ENCODE data around the gene HCAR2. TPM values are rescaled to one million over a fixed set of nuclear protein-coding genes. Genes with fewer than 3 reads are reported as not detected.
"Not testable (repeated sequence)": the region's sequence is repeated elsewhere in the genome, so short reads cannot be mapped to it uniquely, and the experiment has no call there.

The HCAR2 gene
- polyA plus RNA-seq, 6 donors from 2014 or later: not detected

DNA sequence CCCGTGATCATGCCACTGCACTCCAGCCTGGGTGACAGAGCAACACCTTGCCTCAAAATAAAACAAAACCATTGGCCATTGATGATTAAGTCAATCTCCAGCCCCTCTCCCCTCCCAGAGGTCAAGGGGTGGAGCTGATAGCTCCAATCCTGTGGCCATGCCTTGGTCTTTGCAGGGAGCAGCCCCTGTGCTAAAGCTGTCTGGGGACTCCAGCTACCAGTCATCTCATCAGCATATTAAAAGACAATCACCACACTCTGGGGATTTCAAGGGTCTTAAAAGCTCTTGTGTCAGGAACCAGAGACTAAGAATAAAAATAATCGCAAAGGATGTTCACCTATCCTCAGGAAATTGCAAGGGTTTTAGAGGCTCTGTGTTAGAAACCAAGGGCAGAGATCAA lies 30.6 kb downstream of the HCAR2 start:
- Mint-ChIP-seq H3K4me1 (no peaks in the 10 kb centered on the region), H3K4me3 (peak overlapping the region in 1 of 8 donors; percentile 16), H3K36me3 (no peaks in the 10 kb centered on the region), H3K27ac (no peak overlapping the region), H3K9me3 (peaks cover 0 to 1% (median 0%) of the 10 kb centered on the region in 7 donors), H3K27me3 (no peaks in the 10 kb centered on the region)
- no peak for DNase-seq
- ATAC-seq (ENCODE audit: low read depth in 2 of 2): no peak

DNA sequence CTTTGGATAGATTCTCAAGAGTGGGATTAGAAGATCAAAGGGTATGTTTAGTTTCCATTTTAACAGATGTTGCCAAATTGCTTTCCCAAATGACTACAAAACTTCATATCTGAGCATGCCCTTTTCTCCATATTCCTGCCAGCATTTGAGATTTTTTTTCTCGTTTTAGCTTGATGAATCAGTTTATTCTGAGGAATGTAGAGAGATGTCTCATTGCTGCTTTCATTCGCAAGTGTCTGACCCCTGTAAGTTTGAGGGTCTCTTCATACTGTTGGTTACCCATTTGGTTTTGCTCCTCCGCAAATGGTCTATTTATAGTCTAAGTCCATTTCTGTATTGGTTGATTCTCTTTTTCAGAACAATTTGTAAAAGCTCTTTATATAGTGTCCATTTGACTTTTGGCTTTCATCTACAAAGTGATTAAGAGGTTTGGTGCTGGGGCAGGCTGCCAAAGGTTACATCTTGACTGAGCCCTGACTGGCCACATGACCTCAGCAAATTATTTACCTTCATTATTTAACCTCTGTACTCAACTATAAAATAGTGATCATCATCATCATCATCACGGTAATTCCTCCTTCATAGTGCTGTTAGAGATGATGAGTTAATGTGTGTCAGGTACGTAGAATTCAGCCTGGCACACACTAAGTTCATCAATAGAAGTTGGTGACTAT lies 33.6 kb downstream of the HCAR2 start:
- H3K4me3 Mint-ChIP-seq: no peak overlapping the region
- H3K9me3 Mint-ChIP-seq: peaks cover 0 to 1% (median 0%) of the 10 kb centered on the region in 7 donors
- DNase-seq: no peak
- no peaks in the 10 kb centered on the region for H3K27me3 Mint-ChIP-seq
- no peaks in the 10 kb centered on the region for H3K4me1 Mint-ChIP-seq
- no peak for ATAC-seq (ENCODE audit: low read depth in 2 of 2)
- no peaks in the 10 kb centered on the region for H3K36me3 Mint-ChIP-seq
- H3K27ac Mint-ChIP-seq: no peak overlapping the region

DNA sequence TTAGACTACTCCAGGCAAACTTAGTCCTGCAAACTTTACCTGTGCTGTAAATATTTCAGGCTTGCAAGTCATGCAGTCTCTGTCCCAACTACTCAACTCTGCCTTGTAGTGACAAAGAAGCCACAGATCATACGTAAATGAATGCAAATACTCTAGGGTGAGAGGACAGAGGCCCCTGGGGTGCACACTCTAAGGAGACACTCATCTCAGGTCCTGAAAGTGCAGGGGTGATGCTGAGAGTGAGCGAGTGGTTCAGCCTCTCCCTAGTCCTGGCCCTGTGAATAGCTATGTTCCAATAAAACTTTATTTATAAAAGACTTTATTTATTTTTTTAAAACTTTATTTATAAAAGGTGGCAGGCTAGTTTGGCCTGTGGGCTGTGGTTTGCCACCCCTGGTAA lies 34.9 kb downstream of the HCAR2 start:
- no peaks in the 10 kb centered on the region for H3K36me3 Mint-ChIP-seq
- H3K27me3 Mint-ChIP-seq: no peaks in the 10 kb centered on the region
- peak overlapping the region in 1 of 6 donors; percentile 7 for H3K27ac Mint-ChIP-seq
- no peaks in the 10 kb centered on the region for H3K4me1 Mint-ChIP-seq
- ATAC-seq (ENCODE audit: low read depth in 2 of 2) (no peak), DNase-seq (no peak)
- H3K9me3 Mint-ChIP-seq: peaks cover 0 to 1% (median 0%) of the 10 kb centered on the region in 7 donors
- no peak overlapping the region for H3K4me3 Mint-ChIP-seq

DNA sequence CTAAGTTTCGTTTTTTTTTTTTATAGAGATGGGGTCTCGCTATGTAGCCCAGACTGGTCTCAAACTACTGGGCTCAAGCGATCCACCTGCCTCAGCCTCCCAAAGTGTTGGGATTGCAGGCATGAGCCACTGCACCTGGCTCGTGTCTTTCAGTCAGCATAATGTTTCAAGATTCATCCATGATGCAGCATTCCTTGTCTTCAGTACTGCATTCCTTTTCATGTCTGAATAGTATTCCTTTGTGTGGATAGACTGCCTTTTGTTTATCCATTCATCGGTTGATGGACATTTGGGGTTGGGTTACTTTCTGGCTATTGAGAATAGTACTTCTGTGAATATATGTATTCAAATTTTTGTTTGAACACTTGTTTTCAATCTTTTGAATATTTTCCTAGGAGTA lies 37.4 kb downstream of the HCAR2 start:
- Mint-ChIP-seq H3K4me3 (no peak overlapping the region), H3K36me3 (no peaks in the 10 kb centered on the region), H3K4me1 (no peaks in the 10 kb centered on the region), H3K27ac (no peak overlapping the region), H3K27me3 (no peaks in the 10 kb centered on the region), H3K9me3 (peaks cover 0 to 1% (median 0%) of the 10 kb centered on the region in 7 donors)
- DNase-seq: no peak
- no peak for ATAC-seq (ENCODE audit: low read depth in 2 of 2)

DNA sequence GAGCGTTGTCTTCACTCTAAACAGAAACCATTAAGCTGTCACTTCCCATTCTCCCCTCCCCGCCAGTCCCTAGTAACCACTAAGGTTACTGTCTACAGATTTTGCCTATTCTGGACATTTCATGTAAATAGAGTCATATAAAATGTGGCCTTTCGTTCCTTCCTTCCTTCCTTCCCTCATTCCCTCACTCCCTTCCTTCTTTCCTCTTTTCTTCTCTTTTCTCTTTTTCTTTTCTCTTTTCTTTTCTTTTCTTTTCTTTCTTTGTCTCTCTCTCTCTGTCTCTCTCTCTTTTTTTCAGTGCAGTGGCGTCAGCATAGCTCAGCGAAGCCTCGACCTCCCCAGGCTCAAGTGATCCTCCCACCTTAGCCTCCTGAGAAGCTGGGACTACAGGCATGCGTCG lies 37.8 kb downstream of the HCAR2 start:
- H3K27ac Mint-ChIP-seq: peak overlapping the region in 1 of 6 donors; percentile 69

DNA sequence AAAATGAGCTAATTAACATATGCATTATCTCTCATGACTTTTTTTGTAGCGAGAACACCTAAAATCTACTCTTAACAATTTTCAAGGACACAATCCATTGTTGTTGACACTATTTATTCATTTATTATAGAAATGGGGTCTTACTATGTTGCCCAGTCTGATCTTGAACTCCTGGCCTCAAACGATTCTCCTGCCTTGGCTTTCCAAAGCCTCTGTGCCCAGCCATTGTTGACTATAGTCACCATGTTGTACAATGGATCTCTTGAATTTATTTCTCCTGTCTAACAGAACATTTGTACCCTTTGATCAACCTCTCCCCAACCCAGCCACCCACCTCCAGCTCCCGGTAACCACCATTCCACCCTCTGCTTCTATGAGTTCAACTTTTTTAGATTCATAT lies 41.2 kb downstream of the HCAR2 start:
- no peak for DNase-seq
- Mint-ChIP-seq H3K27me3 (no peaks in the 10 kb centered on the region), H3K4me1 (no peaks in the 10 kb centered on the region), H3K27ac (no peak overlapping the region), H3K4me3 (no peak overlapping the region), H3K36me3 (no peaks in the 10 kb centered on the region), H3K9me3 (no peaks in the 10 kb centered on the region)
- no peak for ATAC-seq (ENCODE audit: low read depth in 2 of 2)

More for the DNA sequence above, 37.8 kb downstream of the HCAR2 start:
- Mint-ChIP-seq H3K27me3 (no peaks in the 10 kb centered on the region), H3K4me1 (no peaks in the 10 kb centered on the region), H3K4me3 (no peak overlapping the region), H3K9me3 (peaks cover 0 to 1% (median 0%) of the 10 kb centered on the region in 7 donors), H3K36me3 (no peaks in the 10 kb centered on the region)
- no peak for ATAC-seq (ENCODE audit: low read depth in 2 of 2)
- no peak for DNase-seq

DNA sequence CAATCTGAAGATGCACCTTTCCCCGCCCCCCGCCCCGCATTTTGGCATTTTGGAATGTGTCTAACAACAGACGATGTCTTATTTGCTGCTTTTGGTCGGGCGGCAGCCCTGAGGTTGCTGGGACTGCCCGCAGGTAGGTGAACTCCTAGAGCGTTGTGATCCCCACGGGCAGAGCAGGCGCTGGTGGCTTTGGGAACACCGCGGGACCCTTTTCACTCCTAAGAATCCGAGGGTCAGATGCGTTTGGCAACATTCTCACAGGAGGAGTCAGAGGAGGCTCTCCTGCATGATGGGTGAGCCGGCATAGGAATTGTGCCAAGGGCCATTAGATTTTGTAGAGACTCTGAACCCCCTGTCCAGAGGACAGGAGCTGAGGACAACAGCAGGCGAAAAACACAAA lies 41.9 kb downstream of the HCAR2 start:
- H3K4me1 Mint-ChIP-seq: no peaks in the 10 kb centered on the region
- no peak overlapping the region for H3K4me3 Mint-ChIP-seq
- ATAC-seq (ENCODE audit: low read depth in 2 of 2): no peak
- H3K27ac Mint-ChIP-seq: peak overlapping the region in 1 of 6 donors; percentile 26
- no peaks in the 10 kb centered on the region for H3K27me3 Mint-ChIP-seq
- H3K9me3 Mint-ChIP-seq: no peaks in the 10 kb centered on the region
- no peak for DNase-seq
- H3K36me3 Mint-ChIP-seq: no peaks in the 10 kb centered on the region

DNA sequence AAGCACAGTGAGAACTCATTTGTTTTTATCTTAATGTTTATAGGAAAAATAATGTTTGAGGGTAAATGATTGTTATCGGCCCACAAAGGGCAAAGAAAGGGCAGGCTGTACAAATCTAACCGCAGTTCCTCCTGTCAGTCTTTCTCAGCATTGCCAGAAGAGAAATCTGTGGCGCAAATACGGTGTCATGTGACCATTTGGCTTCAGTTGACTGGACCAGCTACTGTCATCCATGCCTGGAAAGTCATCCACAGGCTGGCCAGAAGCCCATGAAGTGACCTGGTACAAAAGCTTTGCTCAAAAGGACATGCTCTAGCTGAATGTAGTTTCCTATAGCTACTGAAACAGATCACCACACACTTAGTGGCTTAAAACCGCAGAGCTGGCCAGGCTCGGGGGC lies 43.6 kb downstream of the HCAR2 start:
- Mint-ChIP-seq H3K27ac (no peak overlapping the region), H3K27me3 (no peaks in the 10 kb centered on the region), H3K4me3 (no peak overlapping the region), H3K36me3 (no peaks in the 10 kb centered on the region), H3K9me3 (no peaks in the 10 kb centered on the region), H3K4me1 (no peaks in the 10 kb centered on the region)
- DNase-seq (no peak), ATAC-seq (ENCODE audit: low read depth in 2 of 2) (no peak)

DNA sequence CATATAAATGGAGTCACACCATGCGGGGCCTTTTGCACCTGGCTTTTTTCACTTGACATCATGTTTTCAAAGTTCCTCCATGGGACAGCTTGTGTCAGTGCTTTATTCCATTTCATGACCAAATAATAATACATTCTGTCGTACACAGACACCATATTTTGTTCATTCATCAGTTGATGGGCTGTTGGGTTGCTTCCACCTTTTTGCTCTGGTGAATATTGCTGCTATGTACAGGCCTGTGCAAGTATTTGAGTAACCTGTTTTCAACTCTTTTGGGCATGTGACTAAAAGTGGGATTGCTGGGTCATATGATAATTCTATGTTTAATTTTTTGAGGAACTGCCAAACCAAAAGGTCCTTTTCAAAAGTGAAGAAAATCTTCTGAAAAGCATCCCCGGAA lies 46.9 kb downstream of the HCAR2 start:
- no peak for ATAC-seq (ENCODE audit: low read depth in 2 of 2)
- DNase-seq: no peak
- H3K27me3 Mint-ChIP-seq: no peaks in the 10 kb centered on the region
- no peaks in the 10 kb centered on the region for H3K4me1 Mint-ChIP-seq
- H3K27ac Mint-ChIP-seq: peak overlapping the region in 2 of 6 donors; percentile 39 to 77
- H3K4me3 Mint-ChIP-seq: no peak overlapping the region
- H3K36me3 Mint-ChIP-seq: no peaks in the 10 kb centered on the region
- no peaks in the 10 kb centered on the region for H3K9me3 Mint-ChIP-seq

DNA sequence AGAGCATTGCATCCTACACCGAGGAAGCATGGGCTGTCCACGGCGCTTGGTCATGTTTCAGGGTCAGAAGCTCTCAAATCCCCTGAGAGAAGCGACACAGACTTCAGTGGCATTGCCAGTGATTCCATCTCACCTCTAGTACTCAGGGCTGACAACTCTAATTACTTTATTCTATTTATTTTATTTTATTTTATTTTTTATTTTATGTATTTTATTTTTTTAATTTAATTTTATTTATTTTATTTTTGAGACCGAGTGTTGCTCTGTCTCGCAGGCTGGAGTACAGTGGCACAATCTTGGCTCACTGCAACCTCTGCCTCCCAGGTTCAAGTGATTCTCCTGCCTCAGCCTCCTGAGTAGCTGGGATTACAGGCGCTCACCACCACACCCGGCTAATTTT lies 49.9 kb downstream of the HCAR2 start:
- not testable (repeated sequence) for H3K27ac Mint-ChIP-seq; H3K4me3 Mint-ChIP-seq; ATAC-seq (ENCODE audit: low read depth in 2 of 2); H3K27me3 Mint-ChIP-seq; H3K36me3 Mint-ChIP-seq; H3K9me3 Mint-ChIP-seq; DNase-seq; H3K4me1 Mint-ChIP-seq

DNA sequence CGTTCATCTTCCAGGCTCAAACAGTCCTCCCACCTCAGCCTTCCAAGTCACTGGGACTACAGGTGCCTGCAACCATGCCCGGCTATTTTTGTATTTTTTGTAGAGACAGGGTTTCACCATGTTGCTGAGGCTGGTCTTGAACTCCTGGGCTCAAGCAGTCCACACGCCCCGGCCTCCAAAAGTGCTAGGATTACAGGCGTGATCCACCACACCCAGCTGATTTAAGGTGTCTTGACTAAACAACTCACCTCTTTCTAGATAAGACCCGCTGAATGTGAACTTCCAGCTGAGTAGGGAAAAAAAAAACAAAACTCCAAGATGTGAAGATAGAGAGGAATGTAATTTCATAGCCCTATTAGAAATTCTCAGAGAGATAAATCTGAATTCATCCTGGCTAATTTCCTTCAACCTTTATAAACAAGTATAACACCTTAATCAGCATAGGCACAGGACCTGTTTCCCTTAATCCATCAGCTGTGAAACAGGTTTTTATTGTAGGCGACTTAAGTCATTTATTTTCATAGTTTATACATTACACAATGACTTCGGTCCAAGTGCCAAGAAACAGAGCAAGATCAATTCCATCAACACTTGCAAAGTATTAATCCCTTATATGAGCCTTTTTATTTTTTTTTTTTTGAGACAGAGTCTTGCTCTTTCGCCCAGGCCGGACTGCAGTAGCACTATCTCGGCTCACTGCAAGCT lies 51.5 kb downstream of the HCAR2 start:
- DNase-seq: no peak
- no peak overlapping the region for H3K27ac Mint-ChIP-seq
- no peaks in the 10 kb centered on the region for H3K9me3 Mint-ChIP-seq
- no peak overlapping the region for H3K4me3 Mint-ChIP-seq
- peaks cover 4 to 18% (median 5%) of the 10 kb centered on the region in 3 donors for H3K4me1 Mint-ChIP-seq
- H3K27me3 Mint-ChIP-seq: no peaks in the 10 kb centered on the region
- ATAC-seq (ENCODE audit: low read depth in 2 of 2): no peak
- H3K36me3 Mint-ChIP-seq: no peaks in the 10 kb centered on the region

Other genes with a start within 250 kb of the HCAR2 start
- 10 to 100 TPM in 4 of 6 donors, 1 to 10 TPM in 2; 6.2 to 15.7 (median 12.8) TPM for gene ZCCHC8, start 202.4 kb downstream of the HCAR2 start, polyA plus RNA-seq (ENCODE audit: low read depth in 6 of 6)
- gene RSRC2, start 176.4 kb downstream of the HCAR2 start, polyA plus RNA-seq (ENCODE audit: low read depth in 6 of 6): 10 to 100 TPM in 5 of 6 donors, 1 to 10 TPM in 1; 9.4 to 63.8 (median 30.3) TPM
- gene KNTC1, start 176.1 kb downstream of the HCAR2 start, polyA plus RNA-seq (ENCODE audit: low read depth in 6 of 6): 1 to 10 TPM in 5 of 6 donors, not detected in 1; 2.1 to 6.3 (median 3.7) TPM
- gene HCAR3, start 13.5 kb upstream of the HCAR2 start, polyA plus RNA-seq (ENCODE audit: low read depth in 6 of 6): under 1 TPM in 1 of 6 donors, not detected in 5; 0.45 TPM
- gene HCAR1, start 27.5 kb upstream of the HCAR2 start, polyA plus RNA-seq (ENCODE audit: low read depth in 6 of 6): not detected
- gene DENR, start 49.5 kb upstream of the HCAR2 start, polyA plus RNA-seq (ENCODE audit: low read depth in 6 of 6): 100 to 1,000 TPM in 1 of 6 donors, 10 to 100 TPM in 5; 67.0 to 103 (median 79.7) TPM
- gene CCDC62, start 71.2 kb upstream of the HCAR2 start, polyA plus RNA-seq (ENCODE audit: low read depth in 6 of 6): 1 to 10 TPM in 3 of 6 donors, under 1 TPM in 2, not detected in 1; 0.19 to 1.8 (median 1.2) TPM
- 10 to 100 TPM; 33.8 to 91.3 (median 38.4) TPM for gene HIP1R, start 132.1 kb upstream of the HCAR2 start, polyA plus RNA-seq (ENCODE audit: low read depth in 6 of 6)
- 10 to 100 TPM; 43.4 to 60.9 (median 52.2) TPM for gene VPS37B, start 192.8 kb upstream of the HCAR2 start, polyA plus RNA-seq (ENCODE audit: low read depth in 6 of 6)